ENCODE data around the gene HJV.

Gene HJV

DNA sequence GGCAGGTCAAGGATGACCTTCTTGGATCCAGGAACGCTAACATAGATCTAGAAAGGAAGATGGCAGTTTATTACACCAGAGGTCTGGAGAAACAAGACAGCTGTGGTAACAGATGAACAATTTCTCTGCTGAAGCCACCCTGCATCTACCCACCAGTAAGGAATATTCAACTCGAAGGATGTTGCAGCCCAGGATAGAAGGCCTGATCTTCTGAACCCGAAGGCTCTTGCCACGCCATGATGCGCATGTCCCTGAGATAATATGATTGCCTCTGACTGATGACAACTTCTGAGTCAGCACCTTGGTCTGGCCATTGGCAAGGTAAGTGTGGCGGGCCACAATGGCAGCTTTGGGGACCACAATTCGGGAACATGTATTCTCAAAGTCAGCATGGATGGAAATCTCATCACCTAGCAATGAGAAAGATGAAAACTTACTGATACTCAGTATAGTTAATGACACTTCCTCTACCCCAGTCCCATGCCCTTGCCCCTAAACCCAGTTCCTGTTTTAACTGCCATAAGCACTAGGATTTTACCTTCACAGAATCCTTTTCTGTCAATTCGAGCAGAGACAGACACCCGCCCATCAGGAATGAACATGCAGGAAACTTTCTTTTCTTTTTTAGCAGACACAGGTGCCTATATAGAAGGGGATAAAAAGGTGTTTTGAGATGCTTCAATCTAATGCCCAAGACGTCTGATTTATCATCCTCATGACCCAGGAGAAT lies 27.0 kb downstream of the HJV start (continued):
- TF ChIP-seq ZNF248 (tag by site-specific recombination; IDR thresholded peaks at IDR 0.05) (no peak), ZFHX2 (tag by site-specific recombination; conservative IDR thresholded peaks at IDR 0.05) (no peak)

DNA sequence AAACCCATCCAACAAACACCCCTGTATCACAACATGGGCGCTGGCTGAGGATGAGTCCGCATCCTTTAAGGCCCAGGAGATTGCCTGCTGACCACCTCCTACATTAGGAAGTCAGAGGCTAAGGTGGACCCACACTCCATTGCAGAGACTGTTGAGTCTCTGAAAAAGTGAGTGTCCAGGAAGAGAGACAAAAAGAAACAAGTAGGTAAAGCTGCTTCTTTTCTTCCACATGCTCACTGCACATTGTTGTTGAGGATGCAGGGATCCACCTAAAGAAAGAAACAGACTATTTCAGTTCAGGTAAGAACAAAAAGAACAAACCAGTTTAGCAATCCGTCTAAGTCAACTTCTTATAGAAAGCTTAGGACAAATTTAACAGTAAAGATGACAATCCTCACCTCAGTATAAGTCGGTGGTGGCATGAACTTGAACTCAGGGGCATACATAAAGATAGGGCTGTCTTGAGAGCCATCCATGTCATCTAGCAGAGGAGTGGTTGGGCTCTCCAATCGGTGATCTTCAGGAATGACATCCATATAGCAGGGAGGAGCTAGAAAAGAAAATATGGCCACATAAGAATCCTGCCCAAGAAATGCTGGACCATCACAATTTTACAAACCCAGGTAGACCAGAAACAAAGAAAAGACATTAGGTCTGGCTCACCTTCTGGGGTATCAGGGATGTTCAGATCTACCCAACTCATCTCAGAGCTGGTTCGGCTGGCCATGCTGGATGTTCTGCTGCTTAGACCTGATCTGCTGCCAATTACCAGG lies 27.7 kb downstream of the HJV start:
- ChIA-PET POLR2A (interaction anchor here (1.1 to 2.2 kb wide), 2 partner anchors 14 to 40 kb away, joined by 3 to 7 read pairs; no protein-coding TSS in a partner anchor), CTCF (interaction anchor here (1.2 to 7.3 kb wide), 5 partner anchors 11 to 101 kb away, joined by 3 to 80 read pairs (median 3); no protein-coding TSS in a partner anchor)
- Histone ChIP-seq H3K27ac (ENCODE audit: extremely low read depth, low read depth, low read length) (no peak overlapping the region), H3K36me3 (ENCODE audit: control insufficient read depth in 2 of 2, insufficient read depth in 1 of 2, low read length in 2 of 2) (peaks cover 5 to 30% of the 10 kb centered on the region in 2 experiments; a peak in 2 of 3 replicates), H3K4me1 (ENCODE audit: control insufficient read depth, insufficient read depth, low read length) (peaks cover 7% of the 10 kb centered on the region; the same call in 1 of the 2 replicates), H3K4me3 (ENCODE audit: low read depth, low read length) (peak overlapping the region; percentile 85), H3K9me3 (ENCODE audit: control insufficient read depth, insufficient read depth, low read depth, low read length) (no peaks in the 10 kb centered on the region)
- no peak for TF ChIP-seq OSR2 (tag by site-specific recombination; IDR thresholded peaks at IDR 0.05)
- TF ChIP-seq, protein P1, sequence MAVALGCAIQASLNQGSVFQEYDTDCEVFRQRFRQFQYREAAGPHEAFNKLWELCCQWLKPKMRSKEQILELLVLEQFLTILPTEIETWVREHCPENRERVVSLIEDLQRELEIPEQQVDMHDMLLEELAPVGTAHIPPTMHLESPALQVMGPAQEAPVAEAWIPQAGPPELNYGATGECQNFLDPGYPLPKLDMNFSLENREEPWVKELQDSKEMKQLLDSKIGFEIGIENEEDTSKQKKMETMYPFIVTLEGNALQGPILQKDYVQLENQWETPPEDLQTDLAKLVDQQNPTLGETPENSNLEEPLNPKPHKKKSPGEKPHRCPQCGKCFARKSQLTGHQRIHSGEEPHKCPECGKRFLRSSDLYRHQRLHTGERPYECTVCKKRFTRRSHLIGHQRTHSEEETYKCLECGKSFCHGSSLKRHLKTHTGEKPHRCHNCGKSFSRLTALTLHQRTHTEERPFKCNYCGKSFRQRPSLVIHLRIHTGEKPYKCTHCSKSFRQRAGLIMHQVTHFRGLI (tag by site-specific recombination; IDR thresholded peaks at IDR 0.05), result peak; percentile 74
- 0 out of 2 replicates have a peak, but pooled peaks have one; percentile 27 for TF ChIP-seq ZBTB17 (tag by site-specific recombination; IDR thresholded peaks at IDR 0.05)

DNA sequence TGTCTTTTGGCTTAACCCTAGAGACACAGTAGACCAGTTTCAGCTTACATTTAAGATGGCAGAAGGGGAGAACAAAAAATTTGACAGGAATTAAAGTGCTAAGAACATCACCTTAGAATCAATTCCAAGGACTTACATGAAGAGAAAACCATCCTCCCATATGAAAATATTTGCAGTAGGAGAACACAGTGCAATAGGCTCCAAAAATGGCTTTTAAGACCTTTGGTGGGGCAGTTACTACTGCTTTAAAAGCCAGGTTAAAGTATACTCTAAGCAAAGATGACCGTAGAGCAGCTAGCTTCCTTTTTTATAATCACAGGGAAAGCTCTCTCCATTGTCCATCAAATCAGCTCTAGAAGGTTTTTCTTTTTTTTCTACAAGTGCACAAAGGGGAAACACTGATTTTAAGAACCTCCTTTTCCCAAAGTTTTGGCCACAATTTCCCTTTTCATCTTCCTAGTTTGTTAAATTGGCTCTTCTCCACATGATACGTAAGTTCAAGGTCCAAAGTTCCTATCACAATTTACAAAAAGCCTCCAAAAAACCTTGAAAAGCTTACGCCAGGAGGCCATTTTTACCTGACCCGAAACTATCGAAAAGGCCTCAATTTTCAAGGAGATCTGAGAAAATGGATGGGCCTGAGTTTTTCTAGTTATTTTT lies 28.4 kb downstream of the HJV start:
- ChIA-PET POLR2A (interaction anchor here (0.6 to 2.2 kb wide), 3 partner anchors 13 to 134 kb away, joined by 3 to 7 read pairs (median 3); partner anchors contain the start of gene PIAS3), CTCF (interaction anchor here (0.6 to 7.3 kb wide), 8 partner anchors 12 to 102 kb away, joined by 3 to 80 read pairs (median 3); no protein-coding TSS in a partner anchor)
- Histone ChIP-seq H3K4me1 (ENCODE audit: control insufficient read depth, insufficient read depth, low read length) (peaks cover 7% of the 10 kb centered on the region; the same call in 1 of the 2 replicates), H3K4me3 (ENCODE audit: low read depth, low read length) (no peak overlapping the region), H3K9me3 (ENCODE audit: control insufficient read depth, insufficient read depth, low read depth, low read length) (no peaks in the 10 kb centered on the region), H3K27ac (ENCODE audit: extremely low read depth, low read depth, low read length) (no peak overlapping the region), H3K36me3 (ENCODE audit: control insufficient read depth in 2 of 2, insufficient read depth in 1 of 2, low read length in 2 of 2) (peaks cover 5 to 30% of the 10 kb centered on the region in 2 experiments; a peak in 2 of 3 replicates)
- TF ChIP-seq, protein P2, sequence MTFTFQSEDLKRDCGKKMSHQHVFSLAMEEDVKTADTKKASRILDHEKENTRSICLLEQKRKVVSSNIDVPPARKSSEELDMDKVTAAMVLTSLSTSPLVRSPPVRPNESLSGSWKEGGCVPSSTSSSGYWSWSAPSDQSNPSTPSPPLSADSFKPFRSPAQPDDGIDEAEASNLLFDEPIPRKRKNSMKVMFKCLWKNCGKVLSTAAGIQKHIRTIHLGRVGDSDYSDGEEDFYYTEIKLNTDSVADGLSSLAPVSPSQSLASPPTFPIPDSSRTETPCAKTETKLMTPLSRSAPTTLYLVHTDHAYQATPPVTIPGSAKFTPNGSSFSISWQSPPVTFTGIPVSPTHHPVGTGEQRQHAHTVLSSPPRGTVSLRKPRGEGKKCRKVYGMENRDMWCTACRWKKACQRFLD (tag by site-specific recombination; IDR thresholded peaks at IDR 0.05), result no peak
- TF ChIP-seq ZBTB21 (tag by site-specific recombination; IDR thresholded peaks at IDR 0.05) (no peak), ZFP3 (tag by site-specific recombination; IDR thresholded peaks at IDR 0.05; ENCODE audit: low read depth) (no peak), MZF1 (tag by site-specific recombination; IDR thresholded peaks at IDR 0.05; ENCODE audit: borderline replicate concordance) (no peak), ZNF600 (tag by site-specific recombination; IDR thresholded peaks at IDR 0.05) (no peak)
- TF ChIP-seq, protein P3, sequence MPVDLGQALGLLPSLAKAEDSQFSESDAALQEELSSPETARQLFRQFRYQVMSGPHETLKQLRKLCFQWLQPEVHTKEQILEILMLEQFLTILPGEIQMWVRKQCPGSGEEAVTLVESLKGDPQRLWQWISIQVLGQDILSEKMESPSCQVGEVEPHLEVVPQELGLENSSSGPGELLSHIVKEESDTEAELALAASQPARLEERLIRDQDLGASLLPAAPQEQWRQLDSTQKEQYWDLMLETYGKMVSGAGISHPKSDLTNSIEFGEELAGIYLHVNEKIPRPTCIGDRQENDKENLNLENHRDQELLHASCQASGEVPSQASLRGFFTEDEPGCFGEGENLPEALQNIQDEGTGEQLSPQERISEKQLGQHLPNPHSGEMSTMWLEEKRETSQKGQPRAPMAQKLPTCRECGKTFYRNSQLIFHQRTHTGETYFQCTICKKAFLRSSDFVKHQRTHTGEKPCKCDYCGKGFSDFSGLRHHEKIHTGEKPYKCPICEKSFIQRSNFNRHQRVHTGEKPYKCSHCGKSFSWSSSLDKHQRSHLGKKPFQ (tag by site-specific recombination; IDR thresholded peaks at IDR 0.05), result no peak
